Stimulated activated CD8-positive, alpha-beta memory T cell treated with anti-CD3 and anti-CD28 coated beads, Interleukin-15, amount 100 ng/mL, for 48 hours (primary cell): ENCODE results near the gene TRIP10.
A peak's percentile ranks its signal among the peaks of the same experiment; 100 is the strongest.
"Not testable (repeated sequence)": the region's sequence is repeated elsewhere in the genome, so short reads cannot be mapped to it uniquely, and the experiment has no call there.

Experiments
- DNase-seq, 2 donors: peaks; one replicate each; pipeline ENCODE4 v3.0.0-alpha.2; 2020; ENCODE audit warnings: low read depth in 2 of 2

The TRIP10 gene, protein sequence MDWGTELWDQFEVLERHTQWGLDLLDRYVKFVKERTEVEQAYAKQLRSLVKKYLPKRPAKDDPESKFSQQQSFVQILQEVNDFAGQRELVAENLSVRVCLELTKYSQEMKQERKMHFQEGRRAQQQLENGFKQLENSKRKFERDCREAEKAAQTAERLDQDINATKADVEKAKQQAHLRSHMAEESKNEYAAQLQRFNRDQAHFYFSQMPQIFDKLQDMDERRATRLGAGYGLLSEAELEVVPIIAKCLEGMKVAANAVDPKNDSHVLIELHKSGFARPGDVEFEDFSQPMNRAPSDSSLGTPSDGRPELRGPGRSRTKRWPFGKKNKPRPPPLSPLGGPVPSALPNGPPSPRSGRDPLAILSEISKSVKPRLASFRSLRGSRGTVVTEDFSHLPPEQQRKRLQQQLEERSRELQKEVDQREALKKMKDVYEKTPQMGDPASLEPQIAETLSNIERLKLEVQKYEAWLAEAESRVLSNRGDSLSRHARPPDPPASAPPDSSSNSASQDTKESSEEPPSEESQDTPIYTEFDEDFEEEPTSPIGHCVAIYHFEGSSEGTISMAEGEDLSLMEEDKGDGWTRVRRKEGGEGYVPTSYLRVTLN

GRCh38 chr19:6739390-6739882 is at the start of gene TRIP10:
Gene TRIP10, plus strand, starts transcription at chr19:6739680. Its CDS starts 82 bp downstream, at chr19:6739762.
- peak; percentile 66 to 73 for DNase-seq

GRCh38 chr19:6690160-6690885 is 49.2 kb upstream of the TRIP10 start:
- no peak for DNase-seq

- no peak for DNase-seq
These were observed 48.1 kb upstream of the TRIP10 start for GRCh38 chr19:6691342-6691741.

GRCh38 chr19:6692027-6692426 is 47.5 kb upstream of the TRIP10 start:
- no peak for DNase-seq

DNA sequence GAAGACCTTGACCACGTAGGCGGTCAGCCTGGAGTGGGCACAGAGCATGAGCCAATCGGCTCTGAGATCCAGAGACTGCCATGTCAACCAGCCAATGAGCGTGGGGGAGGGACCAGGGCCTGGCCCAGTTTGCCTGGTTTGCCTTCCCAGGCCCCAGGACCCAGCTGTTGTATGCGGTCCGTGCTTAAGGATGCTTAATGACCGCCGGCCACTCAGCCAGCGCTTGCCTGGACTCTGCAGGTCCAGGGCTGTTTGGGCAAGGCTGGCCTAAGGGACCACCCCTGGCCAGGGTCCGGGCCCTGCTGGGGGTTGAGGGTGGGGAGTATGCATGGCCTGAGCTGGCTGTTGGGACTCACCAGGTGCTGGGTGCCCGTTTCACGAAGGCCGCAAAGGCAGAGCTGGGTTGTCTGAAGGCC is 46.4 kb upstream of the TRIP10 start:
- no peak for DNase-seq

GRCh38 chr19:6693681-6694080 is 45.8 kb upstream of the TRIP10 start:
- no peak for DNase-seq

GRCh38 chr19:6694147-6694815 is 45.2 kb upstream of the TRIP10 start:
- no peak for DNase-seq

- DNase-seq, result no peak
These were observed 43.1 kb upstream of the TRIP10 start for GRCh38 chr19:6696239-6696820.

- DNase-seq, result no peak
These were observed 42.2 kb upstream of the TRIP10 start for GRCh38 chr19:6697291-6697690.

- no peak for DNase-seq
These were observed 39.5 kb upstream of the TRIP10 start for GRCh38 chr19:6699935-6700334.

- DNase-seq, result no peak
These were observed 38.7 kb upstream of the TRIP10 start for GRCh38 chr19:6700586-6701316.

- no peak for DNase-seq
These were observed 33.4 kb upstream of the TRIP10 start for GRCh38 chr19:6705931-6706632.

- no peak for DNase-seq
These were observed 32.9 kb upstream of the TRIP10 start for GRCh38 chr19:6706633-6706958.

DNA sequence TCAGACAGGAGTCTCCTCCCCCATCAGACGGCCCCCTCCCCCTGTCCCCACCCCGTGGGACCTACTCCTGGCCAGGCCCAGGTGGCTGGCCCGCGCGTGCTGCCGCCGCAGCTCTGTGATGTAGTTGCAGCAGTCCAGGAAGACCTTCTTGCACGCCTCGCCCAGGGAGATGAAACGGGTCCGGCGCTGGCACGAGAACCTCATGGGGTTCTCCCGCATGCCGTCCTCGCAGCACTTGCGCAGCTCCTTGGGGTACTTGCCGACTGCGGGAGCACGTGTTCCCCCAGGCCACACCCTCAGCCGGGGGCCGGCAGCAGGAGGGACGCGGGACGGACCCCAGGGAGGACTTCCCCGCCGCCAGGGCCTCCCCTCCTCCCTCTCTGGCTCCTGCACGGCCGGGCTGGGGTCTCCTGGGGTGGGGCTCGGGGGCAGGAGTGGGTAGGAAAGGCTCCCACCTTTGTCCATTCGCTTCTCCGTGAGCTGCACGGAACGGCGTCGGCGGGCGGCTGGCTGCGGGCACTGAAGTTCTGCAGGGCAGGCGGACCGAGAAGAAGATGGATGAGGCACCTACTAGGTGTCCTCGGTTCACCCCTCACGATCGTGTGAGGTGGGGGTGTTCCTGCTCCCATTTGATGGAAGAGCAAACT is 32.3 kb upstream of the TRIP10 start:
- DNase-seq, result no peak

- DNase-seq, result no peak
These were observed 31.8 kb upstream of the TRIP10 start for GRCh38 chr19:6707658-6708018.

- DNase-seq, result no peak
These were observed 31.1 kb upstream of the TRIP10 start for GRCh38 chr19:6708346-6708745.

DNA sequence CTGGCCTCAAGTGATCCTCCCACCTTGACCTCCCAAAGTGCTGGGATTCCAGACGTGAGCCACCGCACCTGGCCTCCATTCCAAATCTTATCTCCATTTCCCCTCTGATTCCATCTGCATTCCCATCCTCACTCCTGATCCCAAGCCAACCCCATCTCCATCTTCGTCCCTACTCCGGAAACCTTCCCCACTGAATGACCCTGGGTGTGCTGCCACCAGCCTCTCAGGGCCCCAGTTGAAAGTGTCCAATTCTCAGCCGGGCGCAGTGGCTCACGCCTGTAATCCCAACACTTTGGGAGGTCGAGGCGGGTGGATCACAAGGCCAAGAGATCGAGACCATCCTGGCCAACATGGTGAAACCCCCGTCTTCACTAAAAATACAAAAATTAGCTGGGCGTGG is 30.6 kb upstream of the TRIP10 start:
- not testable (repeated sequence) for DNase-seq

DNA sequence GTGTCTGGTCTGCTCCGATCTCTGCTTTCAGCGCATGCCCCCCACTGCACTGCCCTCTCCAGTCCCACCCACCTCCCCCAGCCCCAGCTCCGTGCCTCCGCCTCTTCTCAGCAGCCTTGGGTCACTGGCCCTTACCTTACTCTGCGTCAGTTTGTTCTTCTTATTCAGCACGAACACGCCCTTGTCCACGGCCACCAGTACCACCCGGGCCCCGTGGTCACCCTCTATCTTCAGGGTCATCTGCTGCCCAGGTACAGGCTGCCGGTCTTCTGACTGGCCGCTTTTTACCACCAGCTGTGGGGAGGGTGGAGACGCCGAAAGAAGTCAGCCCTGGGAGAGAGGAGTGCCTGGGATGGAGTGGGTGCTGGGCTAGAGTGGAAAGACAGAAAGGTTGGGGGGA is 29.9 kb upstream of the TRIP10 start:
- no peak for DNase-seq

DNA sequence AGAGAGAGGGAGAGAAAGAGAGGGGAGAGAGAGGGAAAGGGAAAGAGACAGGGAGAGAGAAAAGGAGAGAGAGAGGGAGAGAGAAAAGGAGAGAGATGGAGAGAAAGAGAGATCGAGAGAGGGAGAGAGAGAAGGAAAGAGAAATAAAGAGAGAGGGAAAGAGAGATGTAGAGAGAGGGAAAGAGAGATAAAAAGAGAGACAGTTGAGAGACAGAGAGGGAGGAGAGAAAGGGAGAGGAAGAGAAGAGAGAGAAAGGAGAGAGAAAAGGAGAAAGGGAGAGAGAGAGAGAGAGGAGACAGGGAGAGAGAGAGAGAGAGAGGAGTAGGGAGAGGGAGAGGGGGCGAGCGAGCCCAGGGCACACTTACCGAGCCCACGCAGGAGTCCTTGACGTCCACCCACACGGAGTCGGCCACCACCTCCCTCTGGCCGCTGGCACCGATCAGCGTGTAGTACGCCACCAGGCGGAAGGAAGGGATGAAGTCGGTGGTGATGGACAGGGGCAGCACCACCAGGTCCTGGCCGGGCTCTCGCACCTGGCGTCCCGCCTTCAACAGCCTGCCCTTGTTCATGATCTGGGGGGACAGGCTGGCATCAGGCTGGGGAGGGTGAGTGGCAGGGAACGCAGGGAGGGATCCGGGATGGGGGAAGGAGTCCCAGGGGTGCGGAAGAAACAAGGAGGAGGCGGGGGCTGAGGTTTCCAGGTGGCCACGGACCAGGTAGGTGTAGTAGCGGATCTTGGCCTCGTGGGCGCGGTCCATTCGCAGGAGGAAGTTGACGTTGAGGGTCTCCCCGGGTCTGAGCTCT is 29.0 kb upstream of the TRIP10 start:
- no peak for DNase-seq
